Hepatocyte (in vitro differentiated cells): ENCODE measurements around the gene SEMA6A. TPM values are rescaled to one million over a fixed set of nuclear protein-coding genes. Genes with fewer than 3 reads are reported as not detected.

ENCODE experiments used
- DNase-seq: peaks from one replicate; pipeline ENCODE4 v3.0.0-alpha.2; 2016; ENCODE audit warnings: low spot score
- H2AFZ ChIP-seq: fragments of 200-600 bp; sonication (generic); 2 replicates; pipeline ENCODE4 v1.6.0; 2016; ENCODE audit warnings: antibody characterized with exemption, mild to moderate bottlenecking
- H3K27ac ChIP-seq: fragments of 200-600 bp; sonication (generic); 2 replicates; pipeline ENCODE4 v1.5.1; 2016; ENCODE audit warnings: mild to moderate bottlenecking
- H3K27me3 ChIP-seq: fragments of 200-600 bp; sonication (generic); 2 replicates; pipeline ENCODE4 v1.6.1; 2016
- H3K36me3 ChIP-seq: fragments of 200-600 bp; sonication (generic); replicated peaks from 2 replicates; pipeline ENCODE4 v1.5.1; 2016; ENCODE audit warnings: low read depth; ENCODE audit not compliant: insufficient read depth
- H3K4me1 ChIP-seq: fragments of 200-600 bp; sonication (generic); 2 replicates; pipeline ENCODE4 v1.5.1; 2016; ENCODE audit warnings: mild to moderate bottlenecking, moderate library complexity; ENCODE audit not compliant: insufficient read depth
- H3K4me2 ChIP-seq: fragments of 200-600 bp; sonication (generic); 2 replicates; pipeline ENCODE4 v1.6.0; 2016
- H3K4me3 ChIP-seq: fragments of 200-600 bp; sonication (generic); 2 replicates; pipeline ENCODE4 v1.5.1; 2016; ENCODE audit warnings: mild to moderate bottlenecking
- H3K79me2 ChIP-seq: fragments of 200-600 bp; sonication (generic); 2 replicates; pipeline ENCODE4 v1.6.0; 2017; ENCODE audit warnings: mild to moderate bottlenecking
- H3K9me2 ChIP-seq: fragments of 200-600 bp; sonication (generic); replicated peaks from 2 replicates; pipeline ENCODE4 v1.6.0; 2017; ENCODE audit warnings: mild to moderate bottlenecking; ENCODE audit not compliant: insufficient read depth
- H3K9me3 ChIP-seq: fragments of 200-600 bp; sonication (generic); 2 replicates; pipeline ENCODE4 v1.5.1; 2016; ENCODE audit warnings: low read depth, mild to moderate bottlenecking
- H4K20me1 ChIP-seq: fragments of 200-600 bp; sonication (generic); 2 replicates; pipeline ENCODE4 v1.6.0; 2016; ENCODE audit warnings: mild to moderate bottlenecking; ENCODE audit not compliant: insufficient read depth, poor library complexity, severe bottlenecking
- CTCF ChIP-seq: fragments of 200-600 bp; sonication (generic); IDR thresholded peaks from 2 replicates; pipeline ENCODE4 v1.5.1; 2016; ENCODE audit warnings: antibody characterized with exemption, mild to moderate bottlenecking; ENCODE audit not compliant: poor library complexity
- EZH2 ChIP-seq: fragments of 200-600 bp; sonication (generic); IDR thresholded peaks from 2 replicates; pipeline ENCODE4 v1.6.1; 2016; ENCODE audit warnings: antibody characterized with exemption, mild to moderate bottlenecking, borderline replicate concordance
- EZH2phosphoT487 ChIP-seq: fragments of 200-600 bp; sonication (generic); IDR thresholded peaks from one replicate; pipeline ENCODE4 v1.6.1; 2018; ENCODE audit warnings: antibody characterized with exemption, mild to moderate bottlenecking, low read depth, moderate library complexity; ENCODE audit not compliant: unreplicated experiment, severe bottlenecking
- WGBS: methylation state at CpG from one replicate; pipeline ENCODE4 v1.1.6; 2016; ENCODE audit warnings: low lambda C conversion rate; ENCODE audit errors: missing lambda C conversion rate; 5-methylcytosine and 5-hydroxymethylcytosine counted together
- polyA plus RNA-seq: library from polyadenylated mRNA; unstranded; fragments of >200 nt; fragmentation: Nextera tagmentation; extraction: Ambion mirVana; gene quantifications from 2 replicates; pipeline ENCODE4 v1.2.1, GENCODE V29; 2016
- total RNA-seq: library from RNA; depleted of rRNA; stranded (reverse); fragments of >200 nt; gene quantifications from 2 replicates; pipeline ENCODE4 v1.2.3, GENCODE V29; 2014

The SEMA6A gene
- total and polyA plus RNA-seq, 2 experiments from 2014 or later = 38.2 to 68.6 TPM

GRCh38 chr5:116544531-116545241 lies 29.9 kb downstream of the SEMA6A start:
- peak; percentile 77 for DNase-seq
- H3K4me1 ChIP-seq = peaks cover 27% of the 10 kb centered on the region
- peaks cover 9% of the 10 kb centered on the region for H4K20me1 ChIP-seq
- TF ChIP-seq EZH2 = no peak
- TF ChIP-seq CTCF = no peak
- TF ChIP-seq EZH2phosphoT487 = no peak
- peak overlapping the region; percentile 16 for H3K4me2 ChIP-seq
- H3K4me3 ChIP-seq = no peak overlapping the region
- H2AFZ ChIP-seq = no peak overlapping the region
- H3K9me3 ChIP-seq = no peaks in the 10 kb centered on the region
- H3K27ac ChIP-seq = peak overlapping the region; percentile 88
- H3K36me3 ChIP-seq = no peaks in the 10 kb centered on the region
- 57% methylated on average over 3 of the region's 3 CpGs for WGBS
- H3K9me2 ChIP-seq = no peaks in the 10 kb centered on the region
- H3K79me2 ChIP-seq = peaks cover 71% of the 10 kb centered on the region
- H3K27me3 ChIP-seq = no peaks in the 10 kb centered on the region

- no peaks in the 10 kb centered on the region for H3K9me3 ChIP-seq
- no peak for TF ChIP-seq EZH2
- no peaks in the 10 kb centered on the region for H3K27me3 ChIP-seq
- no peaks in the 10 kb centered on the region for H3K36me3 ChIP-seq
- no peaks in the 10 kb centered on the region for H3K9me2 ChIP-seq
- no peak overlapping the region for H3K4me3 ChIP-seq
- peaks cover 71% of the 10 kb centered on the region for H3K79me2 ChIP-seq
- 22% methylated on average over 3 of the region's 3 CpGs for WGBS
- peak overlapping the region; percentile 7 for H3K4me2 ChIP-seq
- peak overlapping the region; percentile 88 for H3K27ac ChIP-seq
- peaks cover 27% of the 10 kb centered on the region for H3K4me1 ChIP-seq
- H4K20me1 ChIP-seq = peaks cover 3% of the 10 kb centered on the region
- no peak for DNase-seq
- H2AFZ ChIP-seq = no peak overlapping the region
Observed at GRCh38 chr5:116543501-116543900, 31.1 kb downstream of the SEMA6A start.

GRCh38 chr5:116542619-116543018 lies 32.0 kb downstream of the SEMA6A start:
- WGBS = 75% methylated on average over 3 of the region's 3 CpGs
- peaks cover 71% of the 10 kb centered on the region for H3K79me2 ChIP-seq

GRCh38 chr5:116539222-116539621 lies 35.4 kb downstream of the SEMA6A start:
- no peak for DNase-seq

More at GRCh38 chr5:116542619-116543018, 32.0 kb downstream of the SEMA6A start:
- no peak overlapping the region for H3K4me3 ChIP-seq
- H3K9me2 ChIP-seq = no peaks in the 10 kb centered on the region
- no peak overlapping the region for H2AFZ ChIP-seq
- peak overlapping the region; percentile 88 for H3K27ac ChIP-seq
- no peaks in the 10 kb centered on the region for H3K27me3 ChIP-seq
- peaks cover 22% of the 10 kb centered on the region for H3K4me1 ChIP-seq
- H3K4me2 ChIP-seq = no peak overlapping the region
- peaks cover 3% of the 10 kb centered on the region for H4K20me1 ChIP-seq
- no peak for DNase-seq
- TF ChIP-seq EZH2phosphoT487 = no peak
- no peak for TF ChIP-seq CTCF
- no peaks in the 10 kb centered on the region for H3K9me3 ChIP-seq
- no peaks in the 10 kb centered on the region for H3K36me3 ChIP-seq

More at GRCh38 chr5:116539222-116539621, 35.4 kb downstream of the SEMA6A start:
- 93% methylated on average over 3 of the region's 3 CpGs for WGBS
- Histone ChIP-seq H3K4me2 (no peak overlapping the region), H3K4me1 (peaks cover 34% of the 10 kb centered on the region), H3K79me2 (peaks cover 98% of the 10 kb centered on the region), H3K27me3 (no peaks in the 10 kb centered on the region), H3K27ac (no peak overlapping the region), H3K4me3 (no peak overlapping the region), H3K36me3 (no peaks in the 10 kb centered on the region), H4K20me1 (peaks cover 10% of the 10 kb centered on the region), H3K9me3 (no peaks in the 10 kb centered on the region), H3K9me2 (no peaks in the 10 kb centered on the region), H2AFZ (no peak overlapping the region)
- TF ChIP-seq EZH2phosphoT487 (no peak), EZH2 (no peak), CTCF (no peak)
